GM23338 (cell line): ENCODE measurements around the gene S100A16. TPM values are rescaled to one million over a fixed set of nuclear protein-coding genes. Genes with fewer than 3 reads are reported as not detected.

Source experiments
- ATAC-seq: fragments of 200-7000 bp; cut with Tn5 transposase; 3 replicates; pipeline ENCODE4 v1.9.1; 2020
- DNase-seq: peaks from one replicate; pipeline ENCODE4 v3.0.0-alpha.2; 2015; ENCODE audit warnings: low spot score
- H2AFZ ChIP-seq: fragments of 200-600 bp; sonication (generic); 2 replicates; pipeline ENCODE4 v1.8.0; 2016; ENCODE audit warnings: antibody characterized with exemption, mild to moderate bottlenecking, moderate library complexity
- H3F3A ChIP-seq: fragments of 200-600 bp; sonication (generic); replicated peaks from 2 replicates; pipeline ENCODE4 v1.8.0; 2017; ENCODE audit warnings: antibody characterized with exemption, mixed run types, low read depth
- H3K27ac ChIP-seq: fragments of 200-600 bp; sonication (generic); 2 replicates; pipeline ENCODE4 v1.6.1; 2016; ENCODE audit warnings: low read depth
- H3K27me3 ChIP-seq: fragments of 200-600 bp; sonication (generic); 2 replicates; pipeline ENCODE4 v1.8.0; 2016; ENCODE audit warnings: mild to moderate bottlenecking, mixed run types, moderate library complexity; ENCODE audit not compliant: insufficient read depth
- H3K36me3 ChIP-seq: fragments of 200-600 bp; sonication (generic); 2 replicates; pipeline ENCODE4 v1.8.0; 2016; ENCODE audit warnings: mild to moderate bottlenecking; ENCODE audit not compliant: insufficient read depth
- H3K4me1 ChIP-seq: fragments of 200-600 bp; sonication (generic); 2 replicates; pipeline ENCODE4 v1.8.0; 2016; ENCODE audit warnings: mild to moderate bottlenecking, moderate library complexity; ENCODE audit not compliant: insufficient read depth
- H3K4me2 ChIP-seq: fragments of 200-600 bp; sonication (generic); 2 replicates; pipeline ENCODE4 v1.7.1; 2017; ENCODE audit warnings: mixed run types
- H3K4me3 ChIP-seq: fragments of 200-600 bp; sonication (generic); 2 replicates; pipeline ENCODE4 v1.6.1; 2016; ENCODE audit warnings: mixed run types
- H3K79me2 ChIP-seq: fragments of 200-600 bp; sonication (generic); replicated peaks from 2 replicates; pipeline ENCODE4 v1.8.0; 2017; ENCODE audit warnings: mild to moderate bottlenecking; ENCODE audit not compliant: insufficient read depth
- H3K9me2 ChIP-seq: fragments of 200-600 bp; sonication (generic); 2 replicates; pipeline ENCODE4 v1.8.0; 2017; ENCODE audit not compliant: insufficient read depth
- H4K20me1 ChIP-seq: fragments of 200-600 bp; sonication (generic); replicated peaks from 2 replicates; pipeline ENCODE4 v1.8.0; 2017; ENCODE audit warnings: mild to moderate bottlenecking; ENCODE audit not compliant: insufficient read depth
- H3K27ac Mint-ChIP-seq: 2 replicates; pipeline ENCODE4 v1.8.0; 2020; ENCODE audit warnings: inconsistent platforms, mild to moderate bottlenecking, moderate library complexity, mixed read lengths
- H3K27me3 Mint-ChIP-seq: 3 replicates; pipeline ENCODE4 v1.8.0; 2022; ENCODE audit warnings: low read depth, mild to moderate bottlenecking, moderate library complexity, mixed read lengths, inconsistent platforms; ENCODE audit not compliant: insufficient read depth, poor library complexity
- H3K36me3 Mint-ChIP-seq: 3 replicates; pipeline ENCODE4 v1.8.0; 2021; ENCODE audit warnings: low read depth, mild to moderate bottlenecking, inconsistent platforms, moderate library complexity, mixed read lengths
- H3K4me1 Mint-ChIP-seq: 3 replicates; pipeline ENCODE4 v1.8.0; 2020; ENCODE audit warnings: mild to moderate bottlenecking, inconsistent platforms, mixed read lengths
- H3K4me3 Mint-ChIP-seq: 3 replicates; pipeline ENCODE4 v1.8.0; 2021; ENCODE audit warnings: moderate library complexity, mild to moderate bottlenecking, inconsistent platforms, mixed read lengths
- H3K9me3 Mint-ChIP-seq: 3 replicates; pipeline ENCODE4 v1.8.0; 2020; ENCODE audit warnings: moderate library complexity, mild to moderate bottlenecking, inconsistent platforms, mixed read lengths
- CREB1 ChIP-seq: fragments of 250-450 bp; sonication (Bioruptor Pico); IDR thresholded peaks from 2 replicates; pipeline ENCODE4 v1.5.0; 2020; ENCODE audit warnings: low read depth, mild to moderate bottlenecking, moderate library complexity
- EZH2 ChIP-seq: fragments of 200-600 bp; sonication (generic); IDR thresholded peaks from one replicate; pipeline ENCODE4 v1.8.0; 2017; ENCODE audit warnings: antibody characterized with exemption, mild to moderate bottlenecking, low read depth; ENCODE audit not compliant: unreplicated experiment
- EZH2phosphoT487 ChIP-seq: fragments of 200-600 bp; sonication (generic); IDR thresholded peaks from one replicate; pipeline ENCODE4 v1.8.1; 2018; ENCODE audit warnings: antibody characterized with exemption; ENCODE audit not compliant: unreplicated experiment
- POLR2AphosphoS5 ChIP-seq: IDR thresholded peaks from 2 replicates; pipeline ENCODE4 v1.6.1; 2016; ENCODE audit warnings: antibody characterized with exemption, low read depth
- ZNF114 ChIP-seq: fragments of 250-450 bp; sonication (Bioruptor Pico); IDR thresholded peaks from 2 replicates; pipeline ENCODE4 v1.5.0; 2020; ENCODE audit warnings: mild to moderate bottlenecking, moderate library complexity
- ZNF331 ChIP-seq: fragments of 250-450 bp; sonication (Bioruptor Pico); IDR thresholded peaks from 2 replicates; pipeline ENCODE4 v1.5.0; 2020; ENCODE audit warnings: low read depth, mild to moderate bottlenecking, moderate library complexity
- polyA plus RNA-seq: library from polyadenylated mRNA; unstranded; fragments of >200 nt; fragmentation: Nextera tagmentation; extraction: Ambion mirVana; gene quantifications from 2 replicates; pipeline ENCODE4 v1.2.1, GENCODE V29; 2016
- total RNA-seq: library from RNA; depleted of rRNA; stranded (reverse); fragments of >200 nt; shearing (Covaris generic); gene quantifications from 2 replicates; pipeline ENCODE4 v1.2.3, GENCODE V29; 2014
- TF ChIP-seq, protein P1 (sequence below), 2 experiments: fragments of 200-600 bp in 1 of 2; sonication (generic) in 1 of 2; conservative IDR thresholded peaks; 2 replicates each; pipeline versions ENCODE4 v1.5.1 to v1.6.1; 2016 to 2017; ENCODE audit warnings: antibody characterized with exemption in 2 of 2, low read depth in 2 of 2, mild to moderate bottlenecking in 2 of 2, moderate library complexity in 1 of 2
- TF ChIP-seq, protein P2 (sequence below): IDR thresholded peaks from one replicate; pipeline ENCODE4 v1.6.1; 2018; ENCODE audit warnings: antibody characterized with exemption; ENCODE audit not compliant: unreplicated experiment

Gene S100A16
- total and polyA plus RNA-seq, 2 experiments from 2014 or later: 13.0 to 20.4 TPM

DNA sequence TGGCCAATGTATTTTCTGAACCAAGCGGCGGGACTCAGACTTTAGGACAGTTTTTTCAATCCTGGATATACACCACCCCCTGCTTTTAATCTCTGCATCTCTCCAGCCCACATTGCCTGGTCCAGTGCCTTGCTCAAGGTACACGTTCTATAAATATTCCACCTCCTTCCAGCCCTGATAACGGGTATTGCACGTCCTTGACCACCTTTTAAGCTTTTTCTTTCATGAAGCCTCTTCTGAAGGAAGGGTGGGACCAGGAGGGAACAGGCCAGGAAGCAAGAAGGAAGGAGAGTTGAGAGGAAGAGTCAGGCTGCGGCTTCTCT, 3.4 kb downstream of the S100A16 start:
- ATAC-seq: no peak
- Histone ChIP-seq H3F3A (no peaks in the 10 kb centered on the region; the same call in 1 of the 2 replicates), H3K36me3 (no peaks in the 10 kb centered on the region), H3K4me1 (peaks cover 45% of the 10 kb centered on the region), H4K20me1 (no peaks in the 10 kb centered on the region), H2AFZ (peak overlapping the region; percentile 84; the same call in 1 of the 2 replicates), H3K4me2 (peak overlapping the region; percentile 66), H3K27me3 (no peaks in the 10 kb centered on the region), H3K27ac (peak overlapping the region; percentile 19; the same call in 1 of the 2 replicates), H3K4me3 (no peak overlapping the region; the same call in 1 of the 2 replicates), H3K9me2 (no peaks in the 10 kb centered on the region), H3K79me2 (no peaks in the 10 kb centered on the region)
- peak overlapping the region; percentile 38; the same call in 1 of the 2 replicates for H3K27ac Mint-ChIP-seq
- TF ChIP-seq EZH2phosphoT487: no peak
- no peak for TF ChIP-seq EZH2
- TF ChIP-seq, protein P1, sequence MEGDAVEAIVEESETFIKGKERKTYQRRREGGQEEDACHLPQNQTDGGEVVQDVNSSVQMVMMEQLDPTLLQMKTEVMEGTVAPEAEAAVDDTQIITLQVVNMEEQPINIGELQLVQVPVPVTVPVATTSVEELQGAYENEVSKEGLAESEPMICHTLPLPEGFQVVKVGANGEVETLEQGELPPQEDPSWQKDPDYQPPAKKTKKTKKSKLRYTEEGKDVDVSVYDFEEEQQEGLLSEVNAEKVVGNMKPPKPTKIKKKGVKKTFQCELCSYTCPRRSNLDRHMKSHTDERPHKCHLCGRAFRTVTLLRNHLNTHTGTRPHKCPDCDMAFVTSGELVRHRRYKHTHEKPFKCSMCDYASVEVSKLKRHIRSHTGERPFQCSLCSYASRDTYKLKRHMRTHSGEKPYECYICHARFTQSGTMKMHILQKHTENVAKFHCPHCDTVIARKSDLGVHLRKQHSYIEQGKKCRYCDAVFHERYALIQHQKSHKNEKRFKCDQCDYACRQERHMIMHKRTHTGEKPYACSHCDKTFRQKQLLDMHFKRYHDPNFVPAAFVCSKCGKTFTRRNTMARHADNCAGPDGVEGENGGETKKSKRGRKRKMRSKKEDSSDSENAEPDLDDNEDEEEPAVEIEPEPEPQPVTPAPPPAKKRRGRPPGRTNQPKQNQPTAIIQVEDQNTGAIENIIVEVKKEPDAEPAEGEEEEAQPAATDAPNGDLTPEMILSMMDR (conservative IDR thresholded peaks at IDR 0.05; ENCODE audit: low read depth in 2 of 2): no peak
- TF ChIP-seq CREB1 (CRISPR knock-in tag): no peak
- TF ChIP-seq ZNF331: no peak
- TF ChIP-seq, protein P2, sequence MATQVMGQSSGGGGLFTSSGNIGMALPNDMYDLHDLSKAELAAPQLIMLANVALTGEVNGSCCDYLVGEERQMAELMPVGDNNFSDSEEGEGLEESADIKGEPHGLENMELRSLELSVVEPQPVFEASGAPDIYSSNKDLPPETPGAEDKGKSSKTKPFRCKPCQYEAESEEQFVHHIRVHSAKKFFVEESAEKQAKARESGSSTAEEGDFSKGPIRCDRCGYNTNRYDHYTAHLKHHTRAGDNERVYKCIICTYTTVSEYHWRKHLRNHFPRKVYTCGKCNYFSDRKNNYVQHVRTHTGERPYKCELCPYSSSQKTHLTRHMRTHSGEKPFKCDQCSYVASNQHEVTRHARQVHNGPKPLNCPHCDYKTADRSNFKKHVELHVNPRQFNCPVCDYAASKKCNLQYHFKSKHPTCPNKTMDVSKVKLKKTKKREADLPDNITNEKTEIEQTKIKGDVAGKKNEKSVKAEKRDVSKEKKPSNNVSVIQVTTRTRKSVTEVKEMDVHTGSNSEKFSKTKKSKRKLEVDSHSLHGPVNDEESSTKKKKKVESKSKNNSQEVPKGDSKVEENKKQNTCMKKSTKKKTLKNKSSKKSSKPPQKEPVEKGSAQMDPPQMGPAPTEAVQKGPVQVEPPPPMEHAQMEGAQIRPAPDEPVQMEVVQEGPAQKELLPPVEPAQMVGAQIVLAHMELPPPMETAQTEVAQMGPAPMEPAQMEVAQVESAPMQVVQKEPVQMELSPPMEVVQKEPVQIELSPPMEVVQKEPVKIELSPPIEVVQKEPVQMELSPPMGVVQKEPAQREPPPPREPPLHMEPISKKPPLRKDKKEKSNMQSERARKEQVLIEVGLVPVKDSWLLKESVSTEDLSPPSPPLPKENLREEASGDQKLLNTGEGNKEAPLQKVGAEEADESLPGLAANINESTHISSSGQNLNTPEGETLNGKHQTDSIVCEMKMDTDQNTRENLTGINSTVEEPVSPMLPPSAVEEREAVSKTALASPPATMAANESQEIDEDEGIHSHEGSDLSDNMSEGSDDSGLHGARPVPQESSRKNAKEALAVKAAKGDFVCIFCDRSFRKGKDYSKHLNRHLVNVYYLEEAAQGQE: no peak
- no peak for TF ChIP-seq POLR2AphosphoS5
- TF ChIP-seq ZNF114 (CRISPR knock-in tag): no peak
- H3K27me3 Mint-ChIP-seq: peaks cover 10% of the 10 kb centered on the region
- DNase-seq: no peak
- H3K36me3 Mint-ChIP-seq: no peaks in the 10 kb centered on the region; the same call in 1 of the 3 replicates
- no peaks in the 10 kb centered on the region for H3K9me3 Mint-ChIP-seq
- peaks cover 54% of the 10 kb centered on the region for H3K4me1 Mint-ChIP-seq
- no peak overlapping the region for H3K4me3 Mint-ChIP-seq

DNA sequence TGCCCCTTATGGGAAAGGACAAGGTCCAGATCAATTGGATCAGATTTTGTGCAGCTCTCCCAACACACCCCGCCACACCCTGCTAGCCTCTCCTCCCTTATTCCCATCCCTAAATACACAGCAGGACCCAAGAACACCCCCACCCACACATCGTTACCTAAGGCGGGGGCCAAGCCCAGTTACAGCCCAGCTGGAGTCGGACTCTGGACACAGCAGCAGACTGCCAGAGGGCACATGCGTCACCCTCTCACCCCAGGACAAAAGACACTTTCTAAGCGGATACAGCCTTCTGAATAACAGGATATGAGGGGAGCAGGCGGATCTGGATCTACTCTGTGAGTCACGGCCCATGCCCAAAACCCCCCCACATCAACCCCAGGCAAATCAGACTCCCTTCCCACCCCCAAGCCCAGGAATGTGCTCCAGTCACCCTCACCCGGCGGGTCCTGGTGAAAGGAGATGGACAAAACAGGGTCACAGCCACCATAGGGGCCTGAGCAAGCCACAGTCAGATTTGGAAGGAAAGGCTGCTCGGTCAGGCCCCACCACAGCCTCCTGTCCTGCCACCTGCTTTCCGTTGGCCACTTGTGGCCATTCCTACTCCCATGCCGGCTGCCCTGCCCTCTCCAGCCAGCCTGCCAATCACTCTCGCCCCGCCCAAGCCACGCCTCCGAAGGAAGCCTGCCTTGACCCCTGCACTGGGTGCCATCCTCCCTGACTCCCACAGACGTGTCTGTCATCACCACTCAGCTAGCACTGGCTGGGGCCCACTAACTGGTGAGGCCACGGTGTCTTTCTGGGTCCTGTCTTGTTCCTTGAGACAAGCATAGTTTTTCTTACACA, 4.0 kb downstream of the S100A16 start:
- H2AFZ ChIP-seq: peak overlapping the region; percentile 84
- H3F3A ChIP-seq: no peaks in the 10 kb centered on the region; the same call in 1 of the 2 replicates
- no peaks in the 10 kb centered on the region for H3K36me3 ChIP-seq
- no peaks in the 10 kb centered on the region for H3K27me3 ChIP-seq
- H3K9me3 Mint-ChIP-seq: no peaks in the 10 kb centered on the region
- H3K36me3 Mint-ChIP-seq: no peaks in the 10 kb centered on the region; the same call in 1 of the 3 replicates
- H3K4me3 ChIP-seq: peak overlapping the region; percentile 26; the same call in 1 of the 2 replicates
- TF ChIP-seq POLR2AphosphoS5: peak; percentile 22; the same call in 1 of the 2 replicates
- TF ChIP-seq CREB1 (CRISPR knock-in tag): no peak
- H3K9me2 ChIP-seq: no peaks in the 10 kb centered on the region
- no peaks in the 10 kb centered on the region for H4K20me1 ChIP-seq
- peak overlapping the region; percentile 34; the same call in 2 of the 3 replicates for H3K4me3 Mint-ChIP-seq
- H3K4me1 Mint-ChIP-seq: peaks cover 49% of the 10 kb centered on the region
- H3K27ac Mint-ChIP-seq: peak overlapping the region; percentile 87; the same call in 1 of the 2 replicates
- ATAC-seq (peak; percentile 77), DNase-seq (peak; percentile 83)
- H3K79me2 ChIP-seq: no peaks in the 10 kb centered on the region
- H3K27ac ChIP-seq: 0 out of 2 replicates have a peak overlapping the region, but pooled peaks have one; percentile 19
- peaks cover 9% of the 10 kb centered on the region for H3K27me3 Mint-ChIP-seq
- H3K4me1 ChIP-seq: peaks cover 45% of the 10 kb centered on the region
- peak overlapping the region; percentile 66 for H3K4me2 ChIP-seq
